Neuronal stem cell (in vitro differentiated cells): ENCODE measurements around the gene SCAP.
A peak's percentile ranks its signal among the peaks of the same experiment; 100 is the strongest.

Experiments
- DNase-seq: peaks from one replicate; pipeline ENCODE4 v3.0.0-alpha.2; 2013; ENCODE audit warnings: low spot score
- H2AFZ ChIP-seq: one replicate; pipeline ENCODE4 v1.6.1; 2013; ENCODE audit warnings: mild to moderate bottlenecking, low read length, inconsistent platforms
- H2AK5ac ChIP-seq: 2 replicates; pipeline ENCODE4 v1.6.1; 2013; ENCODE audit warnings: low read depth, mild to moderate bottlenecking, inconsistent platforms, low read length, moderate library complexity, mixed read lengths
- H2BK120ac ChIP-seq: 2 replicates; pipeline ENCODE4 v1.6.1; 2013; ENCODE audit warnings: low read depth, mild to moderate bottlenecking, inconsistent platforms, low read length, moderate library complexity, mixed read lengths
- H2BK12ac ChIP-seq: one replicate; pipeline ENCODE4 v1.6.1; 2013; ENCODE audit warnings: low read length, inconsistent platforms
- H2BK15ac ChIP-seq: 2 replicates; pipeline ENCODE4 v1.6.1; 2013; ENCODE audit warnings: mild to moderate bottlenecking, low read length, inconsistent platforms, mixed read lengths
- H2BK5ac ChIP-seq: one replicate; pipeline ENCODE4 v1.6.1; 2013; ENCODE audit warnings: inconsistent platforms, mild to moderate bottlenecking, low read length, moderate library complexity
- H3K14ac ChIP-seq: one replicate; pipeline ENCODE4 v1.6.1; 2013; ENCODE audit warnings: low read length, inconsistent platforms
- H3K18ac ChIP-seq: 2 replicates; pipeline ENCODE4 v1.6.1; 2013; ENCODE audit warnings: low read length, inconsistent platforms
- H3K23ac ChIP-seq: 2 replicates; pipeline ENCODE4 v1.6.1; 2013; ENCODE audit warnings: low read depth, mild to moderate bottlenecking, mixed read lengths, low read length, inconsistent platforms; ENCODE audit not compliant: poor library complexity
- H3K27ac ChIP-seq: replicated peaks from 3 replicates; pipeline ENCODE4 v1.5.1; 2013; ENCODE audit warnings: low read length, inconsistent platforms
- H3K27me3 ChIP-seq, 3 experiments: 2 replicates each; pipeline ENCODE4 v1.6.1; 2013; ENCODE audit warnings: low read length in 3 of 3, mild to moderate bottlenecking in 2 of 3, inconsistent platforms in 1 of 3, low read depth in 1 of 3, mixed read lengths in 1 of 3, moderate library complexity in 1 of 3; ENCODE audit not compliant: control insufficient read depth in 3 of 3, insufficient read depth in 3 of 3
- H3K36me3 ChIP-seq, 2 donors: replicated peaks in 1 of 2; 2 replicates each; pipeline ENCODE4 v1.6.1; 2013; ENCODE audit warnings: low read length in 2 of 2; ENCODE audit not compliant: control insufficient read depth in 2 of 2, insufficient read depth in 2 of 2
- H3K4ac ChIP-seq: 2 replicates; pipeline ENCODE4 v1.6.1; 2013; ENCODE audit warnings: inconsistent platforms, mild to moderate bottlenecking, low read length, moderate library complexity
- H3K4me1 ChIP-seq, 2 donors: 1 replicate in 1 of 2; 2 replicates in 1 of 2; pipeline ENCODE4 v1.6.1; 2013; ENCODE audit warnings: low read length in 2 of 2, low read depth in 1 of 2; ENCODE audit not compliant: control insufficient read depth in 2 of 2, insufficient read depth in 1 of 2
- H3K4me2 ChIP-seq: one replicate; pipeline ENCODE4 v1.6.1; 2013; ENCODE audit warnings: mild to moderate bottlenecking, low read length, inconsistent platforms; ENCODE audit not compliant: insufficient read depth, poor library complexity, severe bottlenecking
- H3K4me3 ChIP-seq, 2 donors: 2 replicates each; pipeline ENCODE4 v1.5.1; 2013; ENCODE audit warnings: low read length in 2 of 2, mild to moderate bottlenecking in 2 of 2, inconsistent platforms in 1 of 2, moderate library complexity in 1 of 2
- H3K79me1 ChIP-seq: one replicate; pipeline ENCODE4 v1.6.1; 2013; ENCODE audit warnings: low read depth, mild to moderate bottlenecking, inconsistent platforms, low read length, moderate library complexity
- H3K9ac ChIP-seq: one replicate; pipeline ENCODE4 v1.6.1; 2013; ENCODE audit warnings: mild to moderate bottlenecking, low read depth, low read length, inconsistent platforms; ENCODE audit not compliant: poor library complexity
- H3K9me3 ChIP-seq, 2 donors: replicated peaks in 1 of 2; 2 replicates each; pipeline versions ENCODE3 to v1.6.1; 2013; ENCODE audit warnings: low read length in 2 of 2, mild to moderate bottlenecking in 2 of 2, inconsistent platforms in 1 of 2, low read depth in 1 of 2, mixed read lengths in 1 of 2, moderate library complexity in 1 of 2; ENCODE audit not compliant: control insufficient read depth in 2 of 2, insufficient read depth in 1 of 2
- H4K8ac ChIP-seq: one replicate; pipeline ENCODE4 v1.6.1; 2013; ENCODE audit warnings: low read depth, mild to moderate bottlenecking, inconsistent platforms, low read length, moderate library complexity
- H4K91ac ChIP-seq: one replicate; pipeline ENCODE4 v1.6.1; 2013; ENCODE audit warnings: low read length, low read depth, mild to moderate bottlenecking, inconsistent platforms; ENCODE audit not compliant: poor library complexity
- WGBS, 2 donors: extraction: QIAGEN DNeasy Blood & Tissue Kit; methylation state at CpG; one replicate each; pipeline ENCODE4 v1.1.7; 2013; ENCODE audit warnings: missing lambda C conversion rate in 2 of 2, mixed read lengths in 1 of 2; ENCODE audit not compliant: insufficient read length in 2 of 2, insufficient replicate concordance in 1 of 2; ENCODE audit errors: extremely low coverage in 2 of 2; 5-methylcytosine and 5-hydroxymethylcytosine counted together

Gene SCAP

GRCh38 chr3:47380601-47381316 is 95.0 kb downstream of the SCAP start, which contains the start of gene PTPN23:
Gene PTPN23, plus strand, starts transcription at chr3:47381021. Its CDS starts 76 bp downstream, at chr3:47381097.
- Histone ChIP-seq H4K91ac (peak within 1 kb of the TSS; percentile 56), H2BK5ac (no peak within 1 kb of the TSS), H3K9me3 (no peaks in the 10 kb centered on the region), H3K4me3 (peak within 1 kb of the TSS; percentile 81 to 95), H4K8ac (peak within 1 kb of the TSS; percentile 45), H2AFZ (peak within 1 kb of the TSS; percentile 93), H3K14ac (peak within 1 kb of the TSS; percentile 28), H3K18ac (peak within 1 kb of the TSS; percentile 97), H3K9ac (peak within 1 kb of the TSS; percentile 97), H2BK15ac (peak within 1 kb of the TSS; percentile 38), H3K23ac (peak within 1 kb of the TSS; percentile 97), H3K27me3 (no peaks in the 10 kb centered on the region), H3K27ac (peak within 1 kb of the TSS; percentile 33), H2AK5ac (peak within 1 kb of the TSS; percentile 66), H3K4ac (peak within 1 kb of the TSS; percentile 30), H3K4me1 (peaks cover 5 to 6% of the 10 kb centered on the region in 2 donors), H3K79me1 (peaks cover 3% of the 10 kb centered on the region), H2BK12ac (no peak within 1 kb of the TSS), H3K36me3 (peaks cover 0 to 20% of the 10 kb centered on the region in 2 donors), H2BK120ac (no peak within 1 kb of the TSS), H3K4me2 (peak within 1 kb of the TSS; percentile 76)
- DNase-seq: peak; percentile 99
- WGBS, 2 donors: no CpG with 5 or more reads among the region's 61 CpGs

GRCh38 chr3:47380026-47380600 is 95.6 kb downstream of the SCAP start:
- peak overlapping the region; percentile 38 for H2BK15ac ChIP-seq
- peak overlapping the region; percentile 66 for H2AK5ac ChIP-seq
- H3K9ac ChIP-seq: peak overlapping the region; percentile 97
- H2BK12ac ChIP-seq: no peak overlapping the region
- H4K91ac ChIP-seq: no peak overlapping the region
- peaks cover 0 to 14% of the 10 kb centered on the region in 2 donors for H3K36me3 ChIP-seq
- H3K4me3 ChIP-seq: peak overlapping the region; percentile 81 to 90
- no peak for DNase-seq
- peaks cover 3% of the 10 kb centered on the region for H3K79me1 ChIP-seq
- no peaks in the 10 kb centered on the region for H3K27me3 ChIP-seq
- no peak overlapping the region for H4K8ac ChIP-seq
- WGBS, 2 donors: no CpG with 5 or more reads among the region's 23 CpGs
- H3K4me1 ChIP-seq: peaks cover 5 to 6% of the 10 kb centered on the region in 2 donors
- H3K9me3 ChIP-seq: no peaks in the 10 kb centered on the region
- H2BK120ac ChIP-seq: no peak overlapping the region
- H3K4me2 ChIP-seq: peak overlapping the region; percentile 76
- H2AFZ ChIP-seq: peak overlapping the region; percentile 93
- H3K18ac ChIP-seq: peak overlapping the region; percentile 97
- peak overlapping the region; percentile 97 for H3K23ac ChIP-seq
- H3K14ac ChIP-seq: no peak overlapping the region
- H3K27ac ChIP-seq: peak overlapping the region; percentile 32
- peak overlapping the region; percentile 30 for H3K4ac ChIP-seq
- no peak overlapping the region for H2BK5ac ChIP-seq

GRCh38 chr3:47379411-47379899 is 96.3 kb downstream of the SCAP start:
- Histone ChIP-seq H3K4me2 (no peak overlapping the region), H4K8ac (no peak overlapping the region), H3K23ac (no peak overlapping the region), H2BK5ac (no peak overlapping the region), H2BK12ac (no peak overlapping the region), H3K9ac (no peak overlapping the region), H3K36me3 (peaks cover 0 to 11% of the 10 kb centered on the region in 2 donors), H2BK15ac (no peak overlapping the region), H3K4me3 (peak overlapping the region in 1 of 2 donors; percentile 81), H2BK120ac (no peak overlapping the region), H4K91ac (no peak overlapping the region), H2AK5ac (no peak overlapping the region), H3K18ac (no peak overlapping the region), H2AFZ (peak overlapping the region; percentile 93), H3K27me3 (no peaks in the 10 kb centered on the region), H3K4me1 (peaks cover 5 to 6% of the 10 kb centered on the region in 2 donors), H3K14ac (no peak overlapping the region), H3K79me1 (peaks cover 3% of the 10 kb centered on the region), H3K9me3 (no peaks in the 10 kb centered on the region), H3K4ac (no peak overlapping the region), H3K27ac (no peak overlapping the region)
- DNase-seq: no peak
- WGBS, 2 donors: no CpG with 5 or more reads among the region's 19 CpGs

- H3K18ac ChIP-seq: no peak overlapping the region
- no peak overlapping the region for H2AK5ac ChIP-seq
- peaks cover 0 to 10% of the 10 kb centered on the region in 2 donors for H3K36me3 ChIP-seq
- no peak overlapping the region for H4K8ac ChIP-seq
- H4K91ac ChIP-seq: no peak overlapping the region
- H3K79me1 ChIP-seq: peaks cover 3% of the 10 kb centered on the region
- no peak overlapping the region for H3K14ac ChIP-seq
- H3K4ac ChIP-seq: no peak overlapping the region
- peaks cover 5 to 6% of the 10 kb centered on the region in 2 donors for H3K4me1 ChIP-seq
- H3K23ac ChIP-seq: no peak overlapping the region
- H2BK12ac ChIP-seq: no peak overlapping the region
- H2AFZ ChIP-seq: no peak overlapping the region
- H3K9me3 ChIP-seq: no peaks in the 10 kb centered on the region
- H3K4me3 ChIP-seq: no peak overlapping the region
- no peak overlapping the region for H2BK120ac ChIP-seq
- H3K9ac ChIP-seq: no peak overlapping the region
- no peak overlapping the region for H2BK15ac ChIP-seq
- no peak overlapping the region for H2BK5ac ChIP-seq
- no peaks in the 10 kb centered on the region for H3K27me3 ChIP-seq
- no peak overlapping the region for H3K4me2 ChIP-seq
- H3K27ac ChIP-seq: no peak overlapping the region
- no peak for DNase-seq
Observed at GRCh38 chr3:47378869-47379268, 96.9 kb downstream of the SCAP start.
